Breast epithelium (tissue), 3 donors: ENCODE measurements around the gene ANAPC10.

Experiments used
- POLR2A ChIP-seq: fragments of 450-650 bp; IDR thresholded peaks from one replicate; pipeline ENCODE4 v1.6.1; 2016; ENCODE audit warnings: antibody characterized with exemption, mild to moderate bottlenecking, moderate library complexity
- POLR2AphosphoS5 ChIP-seq, 3 donors: sonication (generic); formaldehyde crosslinking; IDR thresholded peaks; one replicate each; pipeline ENCODE4 v1.6.1; 2017; ENCODE audit warnings: antibody characterized with exemption in 3 of 3
- TF ChIP-seq, protein P1 (sequence below), 3 donors: fragments of 450-650 bp; IDR thresholded peaks; one replicate each; pipeline ENCODE4 v1.5.1; 2016 to 2017; ENCODE audit warnings: antibody characterized with exemption in 3 of 3, mild to moderate bottlenecking in 3 of 3, moderate library complexity in 3 of 3

DNA sequence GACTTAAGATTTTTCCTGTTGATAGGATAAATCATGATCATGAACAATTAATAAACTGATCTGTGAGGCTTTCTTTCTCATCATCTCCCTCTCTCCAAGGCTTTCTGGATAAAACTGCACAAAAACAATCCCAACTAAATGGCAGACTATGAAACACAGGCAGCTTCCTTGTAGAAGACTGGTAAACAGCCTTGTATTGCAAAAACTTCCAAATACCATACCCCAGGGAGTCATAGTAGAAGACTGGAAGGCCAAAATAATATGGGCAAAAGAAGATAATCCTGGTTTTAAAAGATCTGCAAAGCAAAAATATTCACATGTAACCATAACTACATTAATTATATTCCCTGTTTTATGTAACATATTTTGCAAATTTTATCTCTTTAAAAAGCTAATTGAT, 113.0 kb downstream of the ANAPC10 start:
- TF ChIP-seq POLR2AphosphoS5 (IDR thresholded peaks at IDR 0.05) = no peak
- no peak for TF ChIP-seq POLR2A
- TF ChIP-seq, protein P1, sequence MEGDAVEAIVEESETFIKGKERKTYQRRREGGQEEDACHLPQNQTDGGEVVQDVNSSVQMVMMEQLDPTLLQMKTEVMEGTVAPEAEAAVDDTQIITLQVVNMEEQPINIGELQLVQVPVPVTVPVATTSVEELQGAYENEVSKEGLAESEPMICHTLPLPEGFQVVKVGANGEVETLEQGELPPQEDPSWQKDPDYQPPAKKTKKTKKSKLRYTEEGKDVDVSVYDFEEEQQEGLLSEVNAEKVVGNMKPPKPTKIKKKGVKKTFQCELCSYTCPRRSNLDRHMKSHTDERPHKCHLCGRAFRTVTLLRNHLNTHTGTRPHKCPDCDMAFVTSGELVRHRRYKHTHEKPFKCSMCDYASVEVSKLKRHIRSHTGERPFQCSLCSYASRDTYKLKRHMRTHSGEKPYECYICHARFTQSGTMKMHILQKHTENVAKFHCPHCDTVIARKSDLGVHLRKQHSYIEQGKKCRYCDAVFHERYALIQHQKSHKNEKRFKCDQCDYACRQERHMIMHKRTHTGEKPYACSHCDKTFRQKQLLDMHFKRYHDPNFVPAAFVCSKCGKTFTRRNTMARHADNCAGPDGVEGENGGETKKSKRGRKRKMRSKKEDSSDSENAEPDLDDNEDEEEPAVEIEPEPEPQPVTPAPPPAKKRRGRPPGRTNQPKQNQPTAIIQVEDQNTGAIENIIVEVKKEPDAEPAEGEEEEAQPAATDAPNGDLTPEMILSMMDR (IDR thresholded peaks at IDR 0.05) = no peak
